CD4-positive, alpha-beta T cell treated with Interleukin-4 for 1 hour (primary cell): ENCODE data around the gene SMAD7.

ENCODE experiments used
- DNase-seq, 2 donors: peaks; one replicate each; pipeline ENCODE4 v3.0.0-alpha.2; 2020 to 2022

SMAD7 gene

GRCh38 chr18:48929212-48929612 lies 21.6 kb downstream of the SMAD7 start:
- DNase-seq, result no peak

- DNase-seq, result peak; percentile 82 to 90
Observed at GRCh38 chr18:48928787-48929186, 22.0 kb downstream of the SMAD7 start.

- DNase-seq, result no peak
Observed at GRCh38 chr18:48927286-48928080, 23.3 kb downstream of the SMAD7 start.

GRCh38 chr18:48926420-48926857 lies 24.3 kb downstream of the SMAD7 start:
- DNase-seq, result no peak

GRCh38 chr18:48925491-48925780 lies 25.3 kb downstream of the SMAD7 start:
- DNase-seq, result no peak

- no peak for DNase-seq
Observed at GRCh38 chr18:48924630-48925490, 25.9 kb downstream of the SMAD7 start.

GRCh38 chr18:48923746-48924629 lies 26.8 kb downstream of the SMAD7 start:
- DNase-seq, result peak in 1 of 2 donors; percentile 38

- peak in 1 of 2 donors; percentile 35 for DNase-seq
Observed at GRCh38 chr18:48922801-48923730, 27.7 kb downstream of the SMAD7 start.

- DNase-seq, result no peak
Observed at GRCh38 chr18:48922226-48922800, 28.5 kb downstream of the SMAD7 start.

- no peak for DNase-seq
Observed at GRCh38 chr18:48921305-48922225, 29.2 kb downstream of the SMAD7 start.

GRCh38 chr18:48920408-48921038 lies 30.2 kb downstream of the SMAD7 start:
- DNase-seq, result no peak

- DNase-seq, result no peak
Observed at GRCh38 chr18:48919547-48919946, 31.2 kb downstream of the SMAD7 start.

GRCh38 chr18:48918660-48919456 lies 31.9 kb downstream of the SMAD7 start:
- DNase-seq, result no peak

GRCh38 chr18:48917579-48918517 lies 32.9 kb downstream of the SMAD7 start:
- DNase-seq, result no peak

- DNase-seq, result no peak
Observed at GRCh38 chr18:48915626-48916425, 34.9 kb downstream of the SMAD7 start.

- no peak for DNase-seq
Observed at GRCh38 chr18:48914581-48915251, 36.0 kb downstream of the SMAD7 start.
